ENCODE measurements around the gene CCDC30. TPM values are rescaled to one million over a fixed set of nuclear protein-coding genes. Genes with fewer than 3 reads are reported as not detected.

The CCDC30 gene
- total RNA-seq (6.1 TPM), polyA plus RNA-seq (1 to 10 TPM in 2 of 4 donors, under 1 TPM in 2; 0.40 to 4.2 (median 1.1) TPM)

GRCh38 chr1:42462828-42463763, at the start of gene CCDC30:
Gene CCDC30, plus strand, starts transcription at chr1:42463286. Its CDS starts 17,266 bp downstream, at chr1:42480552.
- Histone ChIP-seq H3K27ac (ENCODE audit: insufficient read depth, low read length, poor library complexity, severe bottlenecking) (peak within 1 kb of the TSS; percentile 89), H3K4me3 (ENCODE audit: low read depth, low read length) (peak within 1 kb of the TSS; percentile 78), H3K27me3 (ENCODE audit: control insufficient read depth, insufficient read depth, low read length) (no peaks in the 10 kb centered on the region), H3K36me3 (ENCODE audit: control insufficient read depth, insufficient read depth, low read length) (peaks cover 32% of the 10 kb centered on the region), H3K9me3 (ENCODE audit: control insufficient read depth in 2 of 2, low read length in 2 of 2) (no peaks in the 10 kb centered on the region), H3K4me1 (ENCODE audit: control insufficient read depth, insufficient read depth, low read length, poor library complexity, severe bottlenecking) (peaks cover 19% of the 10 kb centered on the region)
- peaks cover 22% of the 10 kb centered on the region for H3K27me3 Mint-ChIP-seq
- H3K4me3 Mint-ChIP-seq, result peak within 1 kb of the TSS; percentile 79 to 88 (median 86)
- peaks cover 9 to 53% (median 42%) of the 10 kb centered on the region in 4 donors for H3K4me1 Mint-ChIP-seq
- H3K9me3 Mint-ChIP-seq, result no peaks in the 10 kb centered on the region
- peak; percentile 100 for ATAC-seq (ENCODE audit: low read depth in 2 of 2)
- peak within 1 kb of the TSS; percentile 94 to 96 (median 95) for H3K27ac Mint-ChIP-seq
- H3K36me3 Mint-ChIP-seq, result peaks cover 24% of the 10 kb centered on the region
- DNase-seq, result peak; percentile 96 to 98 (median 98)

- Mint-ChIP-seq H3K27ac (no peak overlapping the region), H3K4me1 (no peaks in the 10 kb centered on the region), H3K36me3 (no peaks in the 10 kb centered on the region), H3K4me3 (no peak overlapping the region), H3K27me3 (peaks cover 9% of the 10 kb centered on the region), H3K9me3 (no peaks in the 10 kb centered on the region)
- no peak overlapping the region for H3K27ac ChIP-seq (ENCODE audit: insufficient read depth, low read length, poor library complexity, severe bottlenecking)
- no peak overlapping the region for H3K4me3 ChIP-seq (ENCODE audit: low read depth, low read length)
- no peaks in the 10 kb centered on the region for H3K9me3 ChIP-seq (ENCODE audit: control insufficient read depth in 2 of 2, low read length in 2 of 2)
- ATAC-seq (ENCODE audit: low read depth in 2 of 2) (no peak), DNase-seq (no peak)
- no peaks in the 10 kb centered on the region for H3K36me3 ChIP-seq (ENCODE audit: control insufficient read depth, insufficient read depth, low read length)
- H3K4me1 ChIP-seq (ENCODE audit: control insufficient read depth, insufficient read depth, low read length, poor library complexity, severe bottlenecking), result no peaks in the 10 kb centered on the region
- H3K27me3 ChIP-seq (ENCODE audit: control insufficient read depth, insufficient read depth, low read length), result peaks cover 3% of the 10 kb centered on the region
Measured at GRCh38 chr1:42414551-42415496, 48.3 kb upstream of the CCDC30 start.

GRCh38 chr1:42417166-42417565, 45.9 kb upstream of the CCDC30 start:
- no peaks in the 10 kb centered on the region for H3K36me3 Mint-ChIP-seq
- no peaks in the 10 kb centered on the region for H3K4me1 Mint-ChIP-seq
- H3K9me3 ChIP-seq (ENCODE audit: control insufficient read depth in 2 of 2, low read length in 2 of 2), result no peaks in the 10 kb centered on the region
- no peak overlapping the region for H3K27ac Mint-ChIP-seq
- peaks cover 13% of the 10 kb centered on the region for H3K27me3 Mint-ChIP-seq
- H3K4me3 ChIP-seq (ENCODE audit: low read depth, low read length), result no peak overlapping the region
- H3K27ac ChIP-seq (ENCODE audit: insufficient read depth, low read length, poor library complexity, severe bottlenecking), result no peak overlapping the region
- no peaks in the 10 kb centered on the region for H3K4me1 ChIP-seq (ENCODE audit: control insufficient read depth, insufficient read depth, low read length, poor library complexity, severe bottlenecking)
- ATAC-seq (ENCODE audit: low read depth in 2 of 2) (no peak), DNase-seq (no peak)
- H3K4me3 Mint-ChIP-seq, result no peak overlapping the region
- H3K27me3 ChIP-seq (ENCODE audit: control insufficient read depth, insufficient read depth, low read length), result no peaks in the 10 kb centered on the region
- H3K36me3 ChIP-seq (ENCODE audit: control insufficient read depth, insufficient read depth, low read length), result no peaks in the 10 kb centered on the region
- no peaks in the 10 kb centered on the region for H3K9me3 Mint-ChIP-seq

- Histone ChIP-seq H3K36me3 (ENCODE audit: control insufficient read depth, insufficient read depth, low read length) (no peaks in the 10 kb centered on the region), H3K9me3 (ENCODE audit: control insufficient read depth in 2 of 2, low read length in 2 of 2) (no peaks in the 10 kb centered on the region), H3K27ac (ENCODE audit: insufficient read depth, low read length, poor library complexity, severe bottlenecking) (no peak overlapping the region), H3K4me1 (ENCODE audit: control insufficient read depth, insufficient read depth, low read length, poor library complexity, severe bottlenecking) (no peaks in the 10 kb centered on the region), H3K27me3 (ENCODE audit: control insufficient read depth, insufficient read depth, low read length) (peaks cover 3% of the 10 kb centered on the region), H3K4me3 (ENCODE audit: low read depth, low read length) (no peak overlapping the region)
- no peaks in the 10 kb centered on the region for H3K4me1 Mint-ChIP-seq
- no peak for DNase-seq
- H3K36me3 Mint-ChIP-seq, result no peaks in the 10 kb centered on the region
- H3K4me3 Mint-ChIP-seq, result no peak overlapping the region
- no peaks in the 10 kb centered on the region for H3K9me3 Mint-ChIP-seq
- ATAC-seq (ENCODE audit: low read depth in 2 of 2), result no peak
- H3K27me3 Mint-ChIP-seq, result peaks cover 13% of the 10 kb centered on the region
- no peak overlapping the region for H3K27ac Mint-ChIP-seq
Measured at GRCh38 chr1:42418516-42418915, 44.6 kb upstream of the CCDC30 start.

GRCh38 chr1:42419126-42419821, 43.8 kb upstream of the CCDC30 start:
- Histone ChIP-seq H3K36me3 (ENCODE audit: control insufficient read depth, insufficient read depth, low read length) (no peaks in the 10 kb centered on the region), H3K4me3 (ENCODE audit: low read depth, low read length) (no peak overlapping the region), H3K9me3 (ENCODE audit: control insufficient read depth in 2 of 2, low read length in 2 of 2) (no peaks in the 10 kb centered on the region), H3K27ac (ENCODE audit: insufficient read depth, low read length, poor library complexity, severe bottlenecking) (no peak overlapping the region), H3K4me1 (ENCODE audit: control insufficient read depth, insufficient read depth, low read length, poor library complexity, severe bottlenecking) (no peaks in the 10 kb centered on the region), H3K27me3 (ENCODE audit: control insufficient read depth, insufficient read depth, low read length) (peaks cover 3% of the 10 kb centered on the region)
- Mint-ChIP-seq H3K4me1 (no peaks in the 10 kb centered on the region), H3K27me3 (peaks cover 17% of the 10 kb centered on the region), H3K36me3 (no peaks in the 10 kb centered on the region), H3K4me3 (no peak overlapping the region), H3K27ac (no peak overlapping the region), H3K9me3 (no peaks in the 10 kb centered on the region)
- DNase-seq (no peak), ATAC-seq (ENCODE audit: low read depth in 2 of 2) (no peak)

GRCh38 chr1:42420121-42420520, 43.0 kb upstream of the CCDC30 start:
- no peak overlapping the region for H3K27ac ChIP-seq (ENCODE audit: insufficient read depth, low read length, poor library complexity, severe bottlenecking)
- H3K36me3 ChIP-seq (ENCODE audit: control insufficient read depth, insufficient read depth, low read length), result no peaks in the 10 kb centered on the region
- Mint-ChIP-seq H3K9me3 (no peaks in the 10 kb centered on the region), H3K4me3 (no peak overlapping the region), H3K27ac (no peak overlapping the region), H3K36me3 (no peaks in the 10 kb centered on the region), H3K27me3 (peaks cover 14% of the 10 kb centered on the region), H3K4me1 (no peaks in the 10 kb centered on the region)
- no peaks in the 10 kb centered on the region for H3K4me1 ChIP-seq (ENCODE audit: control insufficient read depth, insufficient read depth, low read length, poor library complexity, severe bottlenecking)
- H3K4me3 ChIP-seq (ENCODE audit: low read depth, low read length), result no peak overlapping the region
- H3K27me3 ChIP-seq (ENCODE audit: control insufficient read depth, insufficient read depth, low read length), result peaks cover 3% of the 10 kb centered on the region
- DNase-seq (no peak), ATAC-seq (ENCODE audit: low read depth in 2 of 2) (no peak)
- no peaks in the 10 kb centered on the region for H3K9me3 ChIP-seq (ENCODE audit: control insufficient read depth in 2 of 2, low read length in 2 of 2)

- H3K36me3 Mint-ChIP-seq, result no peaks in the 10 kb centered on the region
- no peak overlapping the region for H3K27ac Mint-ChIP-seq
- no peaks in the 10 kb centered on the region for H3K4me1 Mint-ChIP-seq
Measured at GRCh38 chr1:42420911-42421585, 42.0 kb upstream of the CCDC30 start.

More at GRCh38 chr1:42420911-42421585, 42.0 kb upstream of the CCDC30 start:
- DNase-seq (no peak), ATAC-seq (ENCODE audit: low read depth in 2 of 2) (no peak)
- Histone ChIP-seq H3K27me3 (ENCODE audit: control insufficient read depth, insufficient read depth, low read length) (peaks cover 3% of the 10 kb centered on the region), H3K9me3 (ENCODE audit: control insufficient read depth in 2 of 2, low read length in 2 of 2) (no peaks in the 10 kb centered on the region), H3K27ac (ENCODE audit: insufficient read depth, low read length, poor library complexity, severe bottlenecking) (no peak overlapping the region), H3K4me1 (ENCODE audit: control insufficient read depth, insufficient read depth, low read length, poor library complexity, severe bottlenecking) (no peaks in the 10 kb centered on the region), H3K36me3 (ENCODE audit: control insufficient read depth, insufficient read depth, low read length) (no peaks in the 10 kb centered on the region), H3K4me3 (ENCODE audit: low read depth, low read length) (no peak overlapping the region)
- Mint-ChIP-seq H3K9me3 (peaks cover 0 to 2% (median 0%) of the 10 kb centered on the region in 7 donors), H3K27me3 (peaks cover 18% of the 10 kb centered on the region), H3K4me3 (no peak overlapping the region)
